ENCODE measurements around the gene CARMIL3. TPM values are rescaled to one million over a fixed set of nuclear protein-coding genes. Genes with fewer than 3 reads are reported as not detected.
"Not testable (repeated sequence)": the region's sequence is repeated elsewhere in the genome, so short reads cannot be mapped to it uniquely, and the experiment has no call there.

The CARMIL3 gene
- total RNA-seq, 1 donor from 2014 or later: 0.12 TPM

GRCh38 chr14:24036169-24036962 lies 15.4 kb upstream of the CARMIL3 start:
- peak; percentile 98 for ATAC-seq
- intact Hi-C loops (cut with micrococcal nuclease): no loop called here
- peak; percentile 92 for DNase-seq

DNA sequence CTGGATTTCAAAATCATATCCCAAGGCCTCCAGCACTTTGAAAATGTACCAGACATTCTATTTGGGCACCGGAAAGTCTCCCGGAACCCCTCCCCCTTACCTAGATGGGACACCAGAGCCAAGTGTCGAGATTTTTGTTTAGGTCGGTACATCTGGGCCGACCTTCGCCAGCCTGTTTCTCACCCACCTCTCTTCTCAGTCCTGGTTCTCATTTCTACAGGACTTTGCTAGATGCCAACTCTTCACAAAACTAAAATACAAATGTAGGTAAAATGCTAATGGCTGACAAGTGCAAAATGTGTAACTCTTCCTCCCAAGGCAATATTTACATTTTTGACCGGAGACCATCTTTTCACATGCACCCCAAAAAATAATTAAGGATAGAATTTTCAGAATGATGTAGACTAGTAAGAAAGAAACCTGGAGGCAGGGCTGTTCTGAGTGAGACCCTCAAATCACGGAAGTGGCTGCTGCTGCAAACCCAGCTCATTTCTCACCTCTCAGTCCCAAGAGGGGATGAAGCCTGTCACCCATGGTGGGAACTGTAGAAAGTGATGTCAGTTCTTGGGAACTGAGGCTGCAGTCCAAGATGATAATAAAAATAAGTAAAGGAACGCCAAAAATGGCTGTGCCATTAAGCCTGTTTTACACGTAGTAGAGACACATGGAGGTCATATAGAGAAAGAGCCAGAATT lies 14.7 kb upstream of the CARMIL3 start:
- DNase-seq; ATAC-seq; intact Hi-C loops (cut with micrococcal nuclease): not testable (repeated sequence)

DNA sequence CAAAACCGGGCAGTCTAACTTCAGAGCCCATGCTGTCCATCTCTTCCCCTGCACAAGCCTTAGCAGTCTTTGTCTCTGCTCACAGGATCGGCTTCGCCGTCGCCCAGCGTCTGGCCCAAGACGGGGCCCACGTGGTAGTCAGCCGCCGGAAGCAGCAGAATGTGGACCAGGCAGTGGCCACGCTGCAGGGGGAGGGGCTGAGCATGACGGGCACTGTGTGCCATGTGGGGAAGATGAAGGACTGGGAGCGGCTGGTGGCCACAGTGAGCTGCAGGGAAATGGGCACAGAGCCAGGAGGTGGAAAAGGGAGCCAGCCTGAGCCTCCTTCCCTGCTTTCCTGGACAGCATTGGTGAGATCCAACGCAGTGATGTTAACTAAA lies 14.2 kb upstream of the CARMIL3 start:
- intact Hi-C loops (cut with micrococcal nuclease): no loop called here
- DNase-seq (no peak), ATAC-seq (no peak)

DNA sequence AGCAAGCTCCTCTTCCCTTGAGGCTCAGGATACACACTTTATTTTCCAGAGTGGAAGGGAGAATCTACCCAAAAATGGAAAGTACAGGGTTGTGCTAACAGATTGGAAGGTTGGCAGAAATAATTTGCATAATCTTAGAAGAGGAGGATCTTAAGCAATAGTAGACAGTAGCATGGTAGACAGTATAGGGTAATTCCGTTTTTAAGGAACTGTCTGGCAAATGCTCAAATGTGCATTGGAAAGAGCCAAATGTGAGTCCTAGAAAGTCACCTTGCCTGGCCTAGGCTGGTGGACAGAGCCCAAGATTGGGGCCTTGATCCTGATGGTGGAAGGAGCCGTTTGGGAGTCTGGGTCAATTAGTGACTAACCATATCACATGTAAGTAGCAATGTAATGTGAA lies 13.1 kb upstream of the CARMIL3 start:
- DNase-seq: no peak
- ATAC-seq: no peak
- intact Hi-C loops (cut with micrococcal nuclease): no loop called here

DNA sequence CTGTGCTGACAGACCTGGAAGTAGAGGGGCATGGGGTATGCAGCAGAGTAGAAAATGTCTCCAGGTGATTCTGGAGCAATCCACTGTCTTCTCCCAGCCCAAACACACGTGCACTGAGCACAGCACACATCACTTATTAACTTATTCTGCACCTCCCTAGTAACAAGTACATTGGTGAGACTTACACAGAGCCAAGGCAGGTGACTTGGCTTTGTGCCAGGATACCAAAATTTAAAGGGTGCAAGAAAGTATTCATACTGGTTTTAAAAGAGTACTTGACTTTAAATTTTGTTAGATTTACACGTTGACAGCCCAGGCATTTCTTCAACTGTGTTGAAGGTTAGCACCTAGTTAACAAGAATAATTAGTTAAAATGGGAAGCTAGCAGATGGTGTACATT lies 11.1 kb upstream of the CARMIL3 start:
- no peak for DNase-seq
- ATAC-seq: no peak
- intact Hi-C loops (cut with micrococcal nuclease): no loop called here

- intact Hi-C loops (cut with micrococcal nuclease): no loop called here
- ATAC-seq (no peak), DNase-seq (no peak)
Measured at GRCh38 chr14:24042746-24043145, 9.1 kb upstream of the CARMIL3 start.

DNA sequence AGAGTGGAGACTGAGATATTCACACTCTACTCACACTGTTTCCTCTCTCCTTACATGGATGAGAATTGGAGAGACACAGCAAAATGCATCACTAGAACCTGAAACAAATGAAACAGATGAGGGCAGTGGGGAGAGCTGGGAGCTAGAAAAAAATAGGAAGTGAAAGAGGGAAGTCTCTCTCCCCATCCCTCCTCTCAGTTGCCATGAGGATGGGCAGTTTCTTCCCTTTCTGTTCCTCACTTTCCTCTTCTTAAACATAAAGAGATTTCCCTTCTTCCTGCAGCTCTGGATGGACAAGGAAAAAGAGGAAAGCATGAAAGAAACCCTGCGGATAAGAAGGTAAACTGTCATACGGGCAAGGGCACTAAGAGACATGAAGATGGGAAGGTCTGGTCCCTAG lies 2.8 kb upstream of the CARMIL3 start:
- ATAC-seq; DNase-seq; intact Hi-C loops (cut with micrococcal nuclease): not testable (repeated sequence)

DNA sequence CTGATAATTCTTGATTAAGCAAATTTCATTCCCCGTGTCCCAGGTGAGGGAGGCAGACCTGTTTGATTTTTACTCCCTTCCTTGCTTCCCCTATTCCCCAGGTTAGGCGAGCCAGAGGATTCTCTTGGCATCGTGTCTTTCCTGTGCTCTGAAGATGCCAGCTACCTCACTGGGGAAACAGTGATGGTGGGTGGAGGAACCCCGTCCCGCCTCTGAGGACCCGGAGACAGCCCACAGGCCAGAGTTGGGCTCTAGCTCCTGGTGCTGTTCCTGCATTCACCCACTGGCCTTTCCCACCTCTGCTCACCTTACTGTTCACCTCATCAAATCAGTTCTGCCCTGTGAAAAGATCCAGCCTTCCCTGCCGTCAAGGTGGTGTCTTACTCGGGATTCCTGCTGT lies 1.1 kb upstream of the CARMIL3 start:
- ATAC-seq; DNase-seq; intact Hi-C loops (cut with micrococcal nuclease): not testable (repeated sequence)

- no peak for DNase-seq
- peak; percentile 26 for ATAC-seq
- intact Hi-C loops (cut with micrococcal nuclease): no loop called here
Measured at GRCh38 chr14:24051176-24051788, 527 bp upstream of the CARMIL3 start.

GRCh38 chr14:24052656-24053547 lies 1.1 kb downstream of the CARMIL3 start:
- no peak for ATAC-seq
- DNase-seq: no peak
- intact Hi-C loops (cut with micrococcal nuclease): no loop called here

- no peak for DNase-seq
- intact Hi-C loops (cut with micrococcal nuclease): no loop called here
- no peak for ATAC-seq
Measured at GRCh38 chr14:24053548-24054323, 1.9 kb downstream of the CARMIL3 start.

- ATAC-seq (no peak), DNase-seq (no peak)
- intact Hi-C loops (cut with micrococcal nuclease): no loop called here
Measured at GRCh38 chr14:24054324-24054641, 2.5 kb downstream of the CARMIL3 start.

DNA sequence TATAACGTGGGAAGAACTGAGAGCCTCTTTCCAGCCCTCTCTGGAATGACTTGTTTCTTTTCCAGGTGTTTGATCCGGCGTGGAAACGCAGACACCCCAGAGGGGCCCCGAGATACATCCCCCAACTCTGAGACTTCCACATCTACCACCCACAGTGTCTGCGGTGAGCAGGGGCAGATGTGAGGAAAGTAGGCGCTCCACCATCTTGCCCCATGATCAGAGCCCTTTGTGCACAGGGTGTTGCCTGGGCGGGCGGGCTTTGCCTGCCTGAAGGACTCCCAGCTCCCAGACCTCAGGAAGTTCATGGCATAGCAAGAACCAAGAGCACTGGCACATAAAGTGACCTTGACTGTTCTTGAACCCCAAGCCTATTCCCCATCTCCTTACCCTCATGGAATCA lies 2.8 kb downstream of the CARMIL3 start:
- intact Hi-C loops (cut with micrococcal nuclease): no loop called here
- no peak for ATAC-seq
- DNase-seq: no peak

DNA sequence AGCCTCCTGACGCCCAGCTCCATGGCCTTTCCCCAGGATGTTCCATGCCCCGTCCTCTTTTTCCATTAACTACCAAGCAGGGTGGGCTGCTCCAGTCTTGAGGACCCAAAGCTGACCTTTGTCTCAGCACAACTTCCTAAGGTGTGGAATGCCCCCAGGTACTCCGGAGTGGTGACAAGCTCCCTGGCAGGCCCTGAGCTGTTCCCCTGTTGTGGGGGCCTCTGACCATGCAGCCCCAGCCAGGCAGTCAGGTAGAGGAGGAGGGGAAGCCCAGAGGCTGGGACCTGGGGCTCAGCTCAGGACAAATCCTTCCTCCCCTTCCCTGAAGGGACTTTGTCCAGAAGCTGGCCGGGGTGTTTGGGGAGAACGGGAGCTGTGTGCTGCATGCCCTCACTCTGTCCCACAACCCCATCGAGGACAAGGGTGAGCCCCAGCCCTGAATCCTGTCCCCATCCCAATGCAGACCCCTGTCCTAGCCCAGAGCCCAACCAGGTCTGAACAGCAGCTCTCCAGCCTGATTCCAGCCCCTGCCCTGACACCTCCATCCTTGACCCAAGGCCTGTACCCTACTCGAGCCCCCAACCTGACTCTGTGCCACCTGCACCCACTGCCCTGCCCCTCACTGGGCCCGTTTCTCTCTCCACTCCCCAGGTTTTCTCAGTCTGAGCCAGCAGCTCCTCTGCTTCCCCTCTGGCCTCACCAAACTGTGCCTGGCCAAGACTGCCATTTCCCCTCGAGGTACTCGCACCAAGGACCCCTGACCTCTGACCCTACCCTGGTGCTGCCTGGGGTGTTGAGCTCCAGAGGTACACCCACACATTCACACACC lies 4.4 kb downstream of the CARMIL3 start:
- DNase-seq (no peak), ATAC-seq (no peak)
- intact Hi-C loops (cut with micrococcal nuclease): no loop called here

DNA sequence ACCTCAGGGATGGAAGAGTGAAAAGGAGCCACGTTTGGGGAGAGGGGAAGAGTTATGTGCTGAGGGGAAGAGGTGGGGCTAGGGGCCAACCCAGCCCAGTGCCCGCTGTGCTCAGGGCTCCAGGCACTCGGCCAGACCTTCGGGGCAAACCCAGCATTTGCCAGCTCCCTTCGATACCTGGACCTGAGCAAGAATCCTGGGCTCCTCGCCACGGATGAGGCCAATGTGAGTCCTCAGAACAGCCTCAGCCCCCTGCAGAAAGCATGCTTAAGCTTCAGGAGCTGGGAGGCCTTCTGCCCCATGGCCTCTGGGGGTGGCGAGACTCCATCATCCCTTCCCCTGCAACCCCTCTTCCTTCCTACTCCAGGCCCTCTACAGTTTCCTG lies 5.0 kb downstream of the CARMIL3 start:
- no peak for ATAC-seq
- intact Hi-C loops (cut with micrococcal nuclease): no loop called here
- no peak for DNase-seq

- ATAC-seq: no peak
Measured at GRCh38 chr14:24057271-24057670, 5.5 kb downstream of the CARMIL3 start.

DNA sequence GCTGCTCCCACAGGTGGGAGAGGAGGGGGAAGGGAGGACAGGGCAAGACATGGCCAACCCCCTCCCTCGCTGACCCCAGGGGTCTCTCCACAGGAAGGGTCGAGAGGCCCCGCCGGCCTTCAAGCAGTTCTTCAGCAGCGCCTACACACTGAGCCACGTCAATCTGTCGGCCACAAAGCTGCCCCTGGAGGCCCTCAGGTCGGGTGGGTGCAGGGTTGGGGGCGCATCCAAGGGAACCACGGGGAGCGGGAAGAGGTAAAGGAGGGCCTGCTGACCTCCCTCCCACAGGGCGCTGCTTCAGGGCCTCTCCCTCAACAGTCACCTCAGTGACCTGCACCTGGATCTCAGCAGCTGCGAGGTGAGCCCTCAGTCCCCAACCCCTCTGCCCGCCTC lies 6.1 kb downstream of the CARMIL3 start:
- intact Hi-C loops (cut with micrococcal nuclease): loop anchor here (2.0 kb wide), 1 partner anchor 51 kb away; no protein-coding TSS in a partner anchor
- DNase-seq (no peak), ATAC-seq (no peak)

More at GRCh38 chr14:24057271-24057670, 5.5 kb downstream of the CARMIL3 start:
- no peak for DNase-seq
- intact Hi-C loops (cut with micrococcal nuclease): no loop called here
